PC-3 (cell line): ENCODE data around the gene SLC5A6. TPM values are rescaled to one million over a fixed set of nuclear protein-coding genes. Genes with fewer than 3 reads are reported as not detected.
A peak's percentile ranks its signal among the peaks of the same experiment; 100 is the strongest.

ENCODE experiments used
- ATAC-seq: fragments of 200-7000 bp; cut with Tn5 transposase; 2 replicates; pipeline ENCODE4 v1.9.1; 2020; ENCODE audit warnings: mild to moderate bottlenecking, moderate library complexity
- BruUV-seq: library from RNA; stranded (reverse); fragments of 400-500 nt; replicated peaks from 2 replicates; lab custom pipeline; 2021; lab: Mats Ljungman, UMichigan
- CTCF ChIA-PET: fragments of 300-600 bp; sonication (Branson Sonifier 250); formaldehyde crosslinking; loops from one replicate; lab custom pipeline; 2022; ENCODE audit warnings: antibody characterized with exemption; lab: Charles Lee
- POLR2A ChIA-PET: fragments of 300-600 bp; sonication (Branson Sonifier 250); formaldehyde crosslinking; loops from one replicate; lab custom pipeline; 2022; ENCODE audit warnings: antibody characterized with exemption; ENCODE audit not compliant: unreplicated experiment; lab: Charles Lee
- DNase-seq: peaks from one replicate; pipeline ENCODE4 v3.0.0-alpha.2; 2015
- H2AFZ ChIP-seq: fragments of 300-600 bp; sonication (generic); 2 replicates; pipeline ENCODE4 v1.6.0; 2016; ENCODE audit warnings: antibody characterized with exemption, low read length
- H3F3A ChIP-seq: fragments of 300-600 bp; sonication (generic); one replicate; pipeline ENCODE4 v1.6.0; 2017; ENCODE audit warnings: antibody characterized with exemption, low read length, control low read depth, mild to moderate bottlenecking; ENCODE audit not compliant: unreplicated experiment
- H3K27ac ChIP-seq: fragments of 300-600 bp; sonication (generic); 2 replicates; pipeline ENCODE4 v1.5.1; 2016; ENCODE audit warnings: mild to moderate bottlenecking, low read length
- H3K27me3 ChIP-seq: fragments of 300-600 bp; sonication (generic); 2 replicates; pipeline ENCODE4 v1.6.1; 2016; ENCODE audit warnings: low read length, mixed read lengths
- H3K36me3 ChIP-seq: fragments of 300-600 bp; sonication (generic); 2 replicates; pipeline ENCODE4 v1.6.1; 2016; ENCODE audit warnings: low read depth, mixed run types, low read length, mixed read lengths
- H3K4me1 ChIP-seq: fragments of 300-600 bp; sonication (generic); 2 replicates; pipeline ENCODE4 v1.5.1; 2016; ENCODE audit warnings: low read length; ENCODE audit not compliant: insufficient read depth
- H3K4me2 ChIP-seq: fragments of 300-600 bp; sonication (generic); 2 replicates; pipeline ENCODE4 v1.6.0; 2016; ENCODE audit warnings: low read length
- H3K4me3 ChIP-seq: fragments of 300-600 bp; sonication (generic); 2 replicates; pipeline ENCODE4 v1.5.1; 2016; ENCODE audit warnings: mild to moderate bottlenecking, low read length, mixed read lengths
- H3K79me2 ChIP-seq: fragments of 300-600 bp; sonication (generic); 2 replicates; pipeline ENCODE4 v1.6.1; 2017; ENCODE audit warnings: low read length, mixed read lengths
- H3K9ac ChIP-seq: fragments of 300-600 bp; sonication (generic); 2 replicates; pipeline ENCODE4 v1.6.0; 2016; ENCODE audit warnings: mild to moderate bottlenecking, low read length
- H3K9me2 ChIP-seq: fragments of 300-600 bp; sonication (generic); replicated peaks from 2 replicates; pipeline ENCODE4 v1.6.1; 2016; ENCODE audit warnings: mixed run types, low read length, mixed read lengths
- H3K9me3 ChIP-seq: fragments of 300-600 bp; sonication (generic); 2 replicates; pipeline ENCODE4 v1.6.1; 2016; ENCODE audit warnings: low read length, mixed read lengths
- H4K20me1 ChIP-seq: fragments of 300-600 bp; sonication (generic); 2 replicates; pipeline ENCODE4 v1.6.1; 2016; ENCODE audit warnings: low read length, mixed read lengths
- EZH2 ChIP-seq: fragments of 300-600 bp; sonication (generic); IDR thresholded peaks from one replicate; pipeline ENCODE4 v1.6.1; 2017; ENCODE audit warnings: antibody characterized with exemption, mild to moderate bottlenecking, low read length; ENCODE audit not compliant: unreplicated experiment
- EZH2phosphoT487 ChIP-seq: fragments of 300-600 bp; sonication (generic); IDR thresholded peaks from 2 replicates; pipeline ENCODE4 v1.6.1; 2018; ENCODE audit warnings: mild to moderate bottlenecking, antibody characterized with exemption, low read length, borderline replicate concordance
- intact Hi-C: fragments of 100-400 bp; cut with micrococcal nuclease; formaldehyde crosslinking; loops from 2 replicates; pipeline ENCODE4 v1.9.0; 2023
- total RNA-seq: library from RNA; depleted of rRNA; stranded (reverse); fragments of >200 nt; gene quantifications from 2 replicates; pipeline ENCODE4 v1.2.3, GENCODE V29; 2014
- TF ChIP-seq, protein P1 (sequence below): fragments of 300-600 bp; sonication (generic); conservative IDR thresholded peaks from 2 replicates; pipeline ENCODE4 v1.5.1; 2017; ENCODE audit warnings: antibody characterized with exemption, low read depth, mild to moderate bottlenecking, low read length

Gene SLC5A6
- total RNA-seq, 1 experiment from 2014 or later = 48.1 TPM

DNA sequence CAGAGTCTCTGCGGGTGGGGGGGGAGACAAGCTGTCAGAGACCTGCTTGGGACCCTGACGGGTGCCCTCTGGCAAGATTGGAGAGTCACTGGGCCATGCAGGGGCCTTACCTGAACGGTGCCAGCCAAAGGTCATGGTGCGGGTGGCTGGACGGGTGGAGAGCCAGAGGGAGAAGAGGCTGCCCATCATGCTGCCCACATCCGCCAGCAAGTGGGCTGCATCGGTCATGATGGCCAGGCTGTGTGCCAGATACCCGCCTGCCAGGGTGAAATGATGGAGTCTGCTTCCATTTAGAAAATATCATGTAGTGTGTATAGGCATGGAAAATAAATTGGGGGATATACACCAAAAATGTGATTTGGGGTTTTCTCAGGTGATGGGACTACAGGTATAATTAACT is 46.0 kb upstream of the SLC5A6 start:
- H3K9me2 ChIP-seq = no peaks in the 10 kb centered on the region
- H3K4me3 ChIP-seq = no peak overlapping the region
- no peak overlapping the region for H3K9ac ChIP-seq
- TF ChIP-seq, protein P1, sequence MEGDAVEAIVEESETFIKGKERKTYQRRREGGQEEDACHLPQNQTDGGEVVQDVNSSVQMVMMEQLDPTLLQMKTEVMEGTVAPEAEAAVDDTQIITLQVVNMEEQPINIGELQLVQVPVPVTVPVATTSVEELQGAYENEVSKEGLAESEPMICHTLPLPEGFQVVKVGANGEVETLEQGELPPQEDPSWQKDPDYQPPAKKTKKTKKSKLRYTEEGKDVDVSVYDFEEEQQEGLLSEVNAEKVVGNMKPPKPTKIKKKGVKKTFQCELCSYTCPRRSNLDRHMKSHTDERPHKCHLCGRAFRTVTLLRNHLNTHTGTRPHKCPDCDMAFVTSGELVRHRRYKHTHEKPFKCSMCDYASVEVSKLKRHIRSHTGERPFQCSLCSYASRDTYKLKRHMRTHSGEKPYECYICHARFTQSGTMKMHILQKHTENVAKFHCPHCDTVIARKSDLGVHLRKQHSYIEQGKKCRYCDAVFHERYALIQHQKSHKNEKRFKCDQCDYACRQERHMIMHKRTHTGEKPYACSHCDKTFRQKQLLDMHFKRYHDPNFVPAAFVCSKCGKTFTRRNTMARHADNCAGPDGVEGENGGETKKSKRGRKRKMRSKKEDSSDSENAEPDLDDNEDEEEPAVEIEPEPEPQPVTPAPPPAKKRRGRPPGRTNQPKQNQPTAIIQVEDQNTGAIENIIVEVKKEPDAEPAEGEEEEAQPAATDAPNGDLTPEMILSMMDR = no peak
- TF ChIP-seq EZH2phosphoT487 (no peak), EZH2 (no peak)
- no TSS peak for BruUV-seq
- peaks cover 4% of the 10 kb centered on the region; the same call in 1 of the 2 replicates for H4K20me1 ChIP-seq
- H3K79me2 ChIP-seq = no peaks in the 10 kb centered on the region
- H3K9me3 ChIP-seq = no peaks in the 10 kb centered on the region
- no peak overlapping the region for H3K27ac ChIP-seq
- DNase-seq (no peak), ATAC-seq (no peak)
- CTCF ChIA-PET = no interaction called here
- no peaks in the 10 kb centered on the region for H3K36me3 ChIP-seq
- H3K27me3 ChIP-seq = peaks cover 27% of the 10 kb centered on the region
- POLR2A ChIA-PET = no interaction called here
- H3K4me1 ChIP-seq = peaks cover 26% of the 10 kb centered on the region
- H3K4me2 ChIP-seq = no peak overlapping the region
- intact Hi-C loops = no loop called here
- no peak overlapping the region for H2AFZ ChIP-seq
- peaks cover 4% of the 10 kb centered on the region for H3F3A ChIP-seq

DNA sequence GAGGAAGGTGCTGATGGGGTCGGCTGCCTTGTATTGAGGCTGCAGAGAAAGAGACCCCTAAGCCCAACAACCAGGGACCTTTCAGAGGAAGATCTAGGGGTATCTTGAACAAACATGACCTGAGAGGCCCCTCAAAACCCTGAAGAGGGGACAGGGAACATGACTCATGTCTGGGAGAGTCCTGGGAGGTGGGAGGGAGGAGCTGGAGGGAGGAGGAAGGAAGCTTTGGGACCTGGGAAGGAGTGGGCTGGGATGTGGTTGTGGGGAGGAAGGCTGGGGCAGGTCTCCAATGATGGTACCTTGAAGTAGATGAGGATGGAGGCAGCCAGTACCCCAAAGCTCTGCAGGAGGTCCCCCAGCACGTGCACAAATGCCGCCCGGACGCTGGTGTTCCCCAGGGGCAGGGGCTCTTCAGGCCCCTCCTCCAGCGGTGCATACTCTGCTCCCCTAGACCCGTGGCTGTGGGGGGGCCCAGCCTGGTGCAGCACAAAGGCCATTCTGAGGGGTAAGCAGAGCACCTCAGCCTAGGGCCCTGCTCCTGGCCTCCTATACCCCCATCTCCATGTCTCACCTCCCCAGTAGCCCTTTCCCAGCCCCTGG is 44.9 kb upstream of the SLC5A6 start:
- no peak overlapping the region for H2AFZ ChIP-seq
- DNase-seq (no peak), ATAC-seq (no peak)
- ChIA-PET CTCF (no interaction called here), POLR2A (no interaction called here)
- H3K4me1 ChIP-seq = peaks cover 21% of the 10 kb centered on the region
- intact Hi-C loops = no loop called here
- H4K20me1 ChIP-seq = peaks cover 4% of the 10 kb centered on the region; the same call in 1 of the 2 replicates
- H3K4me2 ChIP-seq = no peak overlapping the region
- no peaks in the 10 kb centered on the region for H3K36me3 ChIP-seq
- BruUV-seq = no TSS peak
- peaks cover 4% of the 10 kb centered on the region for H3F3A ChIP-seq
- H3K9ac ChIP-seq = no peak overlapping the region
- H3K9me3 ChIP-seq = no peaks in the 10 kb centered on the region
- no peak for TF ChIP-seq EZH2phosphoT487
- TF ChIP-seq, protein P1 = no peak
- no peak overlapping the region for H3K4me3 ChIP-seq
- H3K27ac ChIP-seq = no peak overlapping the region
- no peaks in the 10 kb centered on the region for H3K9me2 ChIP-seq
- peaks cover 18% of the 10 kb centered on the region for H3K27me3 ChIP-seq
- no peaks in the 10 kb centered on the region for H3K79me2 ChIP-seq

DNA sequence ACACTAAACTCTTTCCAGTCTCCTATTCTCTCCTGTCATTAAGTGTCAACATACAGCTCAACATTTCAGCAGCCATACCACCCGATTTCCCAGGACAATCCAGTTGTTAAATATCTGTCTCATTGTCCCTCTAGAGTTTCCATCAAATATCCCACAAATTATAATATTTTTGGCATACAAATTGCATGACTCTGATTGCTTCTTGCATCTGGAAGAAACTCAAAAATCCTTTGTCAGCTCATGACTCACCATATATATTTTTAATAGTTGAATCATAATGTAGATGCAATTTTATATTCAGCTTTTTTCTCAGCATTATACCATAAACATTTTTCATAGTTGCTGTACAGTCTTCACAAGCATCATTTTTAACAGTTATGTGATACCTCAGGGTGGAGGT is 43.6 kb upstream of the SLC5A6 start:
- DNase-seq (peak; percentile 83), ATAC-seq (peak; percentile 80)
- TF ChIP-seq EZH2phosphoT487 = no peak
- TF ChIP-seq EZH2 = no peak
- TF ChIP-seq, protein P1 = no peak
- CTCF ChIA-PET = interaction anchor here (0.7 to 1.1 kb wide), 4 partner anchors 20 to 48 kb away, joined by 3 to 4 read pairs (median 4); no protein-coding TSS in a partner anchor
- POLR2A ChIA-PET = interaction anchor here (0.6 kb wide), 1 partner anchor 28 kb away, joined by 3 read pairs; no protein-coding TSS in a partner anchor
- Histone ChIP-seq H3K9me3 (no peaks in the 10 kb centered on the region), H3K79me2 (no peaks in the 10 kb centered on the region), H4K20me1 (peaks cover 4% of the 10 kb centered on the region; the same call in 1 of the 2 replicates), H3K27me3 (peaks cover 6% of the 10 kb centered on the region), H3K9me2 (no peaks in the 10 kb centered on the region), H3K27ac (peak overlapping the region; percentile 57), H3K4me3 (no peak overlapping the region), H3K36me3 (no peaks in the 10 kb centered on the region), H3K4me2 (peak overlapping the region; percentile 68), H3K4me1 (peaks cover 21% of the 10 kb centered on the region), H3F3A (peaks cover 4% of the 10 kb centered on the region), H2AFZ (no peak overlapping the region), H3K9ac (no peak overlapping the region)
- no TSS peak for BruUV-seq
- intact Hi-C loops = no loop called here
